Measurements from ENCODE around the gene OR6B1.

- TF ChIP-seq CTCF (IDR thresholded peaks at IDR 0.05) (no peak), POLR2A (IDR thresholded peaks at IDR 0.05) (no peak)
These were observed 17.9 kb downstream of the OR6B1 start for GRCh38 chr7:144018065-144018464.

Measured in uterus (tissue), 2 donors.